ENCODE measurements around the gene ZNF530. TPM values are rescaled to one million over a fixed set of nuclear protein-coding genes. Genes with fewer than 3 reads are reported as not detected.
A peak's percentile ranks its signal among the peaks of the same experiment; 100 is the strongest.

ZNF530 gene
- 4.1 and 4.7 TPM in 2 replicates for total RNA-seq

DNA sequence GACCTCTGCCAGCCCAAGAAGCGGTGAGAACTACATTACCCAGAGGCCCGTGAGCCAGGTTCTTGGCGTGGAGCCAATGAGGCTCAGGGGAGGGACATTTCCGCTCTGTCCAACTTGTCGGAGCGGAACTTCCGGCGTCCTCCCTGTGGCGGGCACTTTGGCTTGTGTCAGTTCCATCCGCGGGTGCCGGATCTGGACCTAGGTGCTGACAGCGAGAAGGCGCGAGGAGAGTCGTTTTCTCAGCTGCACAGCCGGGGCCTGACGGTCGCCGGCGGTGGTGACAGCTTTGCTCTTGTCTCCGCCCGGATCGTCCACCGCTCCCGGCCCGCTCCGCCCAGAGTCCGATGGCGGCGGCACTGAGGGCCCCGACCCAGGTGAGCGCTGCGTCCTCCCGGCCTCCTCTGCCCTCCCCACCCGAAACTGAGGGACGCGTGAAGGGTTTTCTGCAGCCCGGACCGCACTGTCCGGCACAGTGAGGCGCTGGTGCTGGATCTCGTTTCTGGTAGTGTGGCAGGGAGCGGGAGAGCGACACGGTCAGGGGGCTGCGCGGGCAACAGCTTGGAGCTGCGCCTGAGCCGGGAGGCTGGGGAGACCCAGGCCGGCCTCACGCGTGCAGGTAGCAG, at the start of gene ZNF530:
Gene ZNF530 (plus strand): TSS at position 125 of the 623 bp plus-strand sequence. CDS start 4,461 bp downstream, outside the sequence.
- Histone ChIP-seq H3K4me2 (ENCODE audit: insufficient read depth, low read length) (peak within 1 kb of the TSS; percentile 93), H4K20me1 (ENCODE audit: insufficient read depth, low read length) (no peaks in the 10 kb centered on the region), H2AFZ (ENCODE audit: low read length) (peak within 1 kb of the TSS; percentile 95), H3K27ac (ENCODE audit: low read depth, low read length) (peak within 1 kb of the TSS; percentile 46), H3K4me3 (ENCODE audit: insufficient read depth, low read length) (peak within 1 kb of the TSS; percentile 93), H3K27me3 (ENCODE audit: insufficient read depth, low read length) (no peaks in the 10 kb centered on the region), H3K36me3 (ENCODE audit: insufficient read depth, low read length) (no peaks in the 10 kb centered on the region), H3K9me3 (ENCODE audit: low read depth, low read length) (peaks cover 2% of the 10 kb centered on the region), H3K4me1 (ENCODE audit: insufficient read depth, low read length) (peaks cover 5% of the 10 kb centered on the region), H3K79me2 (ENCODE audit: insufficient read depth, low read length) (peaks cover 11% of the 10 kb centered on the region)
- peak; percentile 94 for DNase-seq (ENCODE audit: insufficient read length, low spot score, missing footprints)
- TF ChIP-seq, protein P1, sequence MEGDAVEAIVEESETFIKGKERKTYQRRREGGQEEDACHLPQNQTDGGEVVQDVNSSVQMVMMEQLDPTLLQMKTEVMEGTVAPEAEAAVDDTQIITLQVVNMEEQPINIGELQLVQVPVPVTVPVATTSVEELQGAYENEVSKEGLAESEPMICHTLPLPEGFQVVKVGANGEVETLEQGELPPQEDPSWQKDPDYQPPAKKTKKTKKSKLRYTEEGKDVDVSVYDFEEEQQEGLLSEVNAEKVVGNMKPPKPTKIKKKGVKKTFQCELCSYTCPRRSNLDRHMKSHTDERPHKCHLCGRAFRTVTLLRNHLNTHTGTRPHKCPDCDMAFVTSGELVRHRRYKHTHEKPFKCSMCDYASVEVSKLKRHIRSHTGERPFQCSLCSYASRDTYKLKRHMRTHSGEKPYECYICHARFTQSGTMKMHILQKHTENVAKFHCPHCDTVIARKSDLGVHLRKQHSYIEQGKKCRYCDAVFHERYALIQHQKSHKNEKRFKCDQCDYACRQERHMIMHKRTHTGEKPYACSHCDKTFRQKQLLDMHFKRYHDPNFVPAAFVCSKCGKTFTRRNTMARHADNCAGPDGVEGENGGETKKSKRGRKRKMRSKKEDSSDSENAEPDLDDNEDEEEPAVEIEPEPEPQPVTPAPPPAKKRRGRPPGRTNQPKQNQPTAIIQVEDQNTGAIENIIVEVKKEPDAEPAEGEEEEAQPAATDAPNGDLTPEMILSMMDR (IDR thresholded peaks at IDR 0.05; ENCODE audit: extremely low read depth, low read depth, low read length) = no peak

DNA sequence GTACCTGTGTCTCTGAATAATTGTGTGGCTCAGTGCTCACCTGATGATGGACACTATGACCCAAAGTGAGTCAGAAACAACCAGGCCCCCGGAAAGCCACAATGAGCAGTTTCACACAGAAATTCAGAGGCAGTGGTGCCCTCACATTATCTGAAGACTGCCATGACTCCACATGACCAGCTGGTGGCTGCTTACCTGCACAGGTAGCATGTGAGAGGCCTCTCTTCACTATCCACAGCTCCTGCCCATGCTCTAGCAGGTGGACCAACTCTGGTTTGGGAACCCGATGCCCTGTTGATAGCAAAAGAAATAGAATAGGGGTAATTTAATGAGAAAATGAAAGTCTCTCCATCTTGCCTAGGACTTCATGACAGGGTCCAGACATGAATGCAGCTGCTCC, 47.3 kb upstream of the ZNF530 start:
- Histone ChIP-seq H3K36me3 (ENCODE audit: insufficient read depth, low read length) (peaks cover 87% of the 10 kb centered on the region), H3K79me2 (ENCODE audit: insufficient read depth, low read length) (peaks cover 15% of the 10 kb centered on the region)

GRCh38 chr19:57557659-57558058, 42.0 kb upstream of the ZNF530 start:
- Histone ChIP-seq H2AFZ (ENCODE audit: low read length) (no peak overlapping the region), H3K79me2 (ENCODE audit: insufficient read depth, low read length) (peaks cover 36% of the 10 kb centered on the region), H3K4me1 (ENCODE audit: insufficient read depth, low read length) (peaks cover 17% of the 10 kb centered on the region), H3K27me3 (ENCODE audit: insufficient read depth, low read length) (no peaks in the 10 kb centered on the region), H3K27ac (ENCODE audit: low read depth, low read length) (no peak overlapping the region), H3K9me3 (ENCODE audit: low read depth, low read length) (peaks cover 5% of the 10 kb centered on the region), H3K4me2 (ENCODE audit: insufficient read depth, low read length) (peak overlapping the region; percentile 85), H3K36me3 (ENCODE audit: insufficient read depth, low read length) (peaks cover 36% of the 10 kb centered on the region), H3K4me3 (ENCODE audit: insufficient read depth, low read length) (no peak overlapping the region), H4K20me1 (ENCODE audit: insufficient read depth, low read length) (peaks cover 11% of the 10 kb centered on the region)
- DNase-seq (ENCODE audit: insufficient read length, low spot score, missing footprints) = no peak
- TF ChIP-seq, protein P1 (IDR thresholded peaks at IDR 0.05; ENCODE audit: extremely low read depth, low read depth, low read length) = no peak

More for the DNA sequence above, 47.3 kb upstream of the ZNF530 start:
- H3K4me1 ChIP-seq (ENCODE audit: insufficient read depth, low read length) = no peaks in the 10 kb centered on the region
- no peak overlapping the region for H3K4me3 ChIP-seq (ENCODE audit: insufficient read depth, low read length)
- DNase-seq (ENCODE audit: insufficient read length, low spot score, missing footprints) = no peak
- no peaks in the 10 kb centered on the region for H3K27me3 ChIP-seq (ENCODE audit: insufficient read depth, low read length)
- no peak overlapping the region for H2AFZ ChIP-seq (ENCODE audit: low read length)
- no peaks in the 10 kb centered on the region for H4K20me1 ChIP-seq (ENCODE audit: insufficient read depth, low read length)
- peaks cover 22% of the 10 kb centered on the region for H3K9me3 ChIP-seq (ENCODE audit: low read depth, low read length)
- H3K4me2 ChIP-seq (ENCODE audit: insufficient read depth, low read length) = no peak overlapping the region
- TF ChIP-seq, protein P1 (IDR thresholded peaks at IDR 0.05; ENCODE audit: extremely low read depth, low read depth, low read length) = no peak
- no peak overlapping the region for H3K27ac ChIP-seq (ENCODE audit: low read depth, low read length)

GRCh38 chr19:57558525-57558924, 41.2 kb upstream of the ZNF530 start:
- TF ChIP-seq, protein P1 (IDR thresholded peaks at IDR 0.05; ENCODE audit: extremely low read depth, low read depth, low read length) = no peak
- DNase-seq (ENCODE audit: insufficient read length, low spot score, missing footprints) = peak; percentile 45
- H2AFZ ChIP-seq (ENCODE audit: low read length) = peak overlapping the region; percentile 86

More at GRCh38 chr19:57558525-57558924, 41.2 kb upstream of the ZNF530 start:
- H3K27me3 ChIP-seq (ENCODE audit: insufficient read depth, low read length) = no peaks in the 10 kb centered on the region
- peaks cover 11% of the 10 kb centered on the region for H4K20me1 ChIP-seq (ENCODE audit: insufficient read depth, low read length)
- H3K4me3 ChIP-seq (ENCODE audit: insufficient read depth, low read length) = peak overlapping the region; percentile 84
- peaks cover 17% of the 10 kb centered on the region for H3K4me1 ChIP-seq (ENCODE audit: insufficient read depth, low read length)
- peaks cover 36% of the 10 kb centered on the region for H3K79me2 ChIP-seq (ENCODE audit: insufficient read depth, low read length)
- peaks cover 27% of the 10 kb centered on the region for H3K36me3 ChIP-seq (ENCODE audit: insufficient read depth, low read length)
- H3K9me3 ChIP-seq (ENCODE audit: low read depth, low read length) = peaks cover 3% of the 10 kb centered on the region
- peak overlapping the region; percentile 85 for H3K4me2 ChIP-seq (ENCODE audit: insufficient read depth, low read length)
- peak overlapping the region; percentile 89 for H3K27ac ChIP-seq (ENCODE audit: low read depth, low read length)

All from osteoblast (primary cell).